Ishikawa (cell line): ENCODE results near the gene RELT.

Experiments used
- CEBPB ChIP-seq: IDR thresholded peaks from 2 replicates; pipeline ENCODE4 v1.6.1; 2012
- CREB1 ChIP-seq: IDR thresholded peaks from 2 replicates; pipeline ENCODE4 v1.6.1; 2012; ENCODE audit warnings: low read depth
- EGR1 ChIP-seq: IDR thresholded peaks from 2 replicates; pipeline ENCODE4 v1.6.1; 2012
- EP300 ChIP-seq: IDR thresholded peaks from 2 replicates; pipeline ENCODE4 v1.6.1; 2012; ENCODE audit warnings: borderline replicate concordance
- FOXM1 ChIP-seq: IDR thresholded peaks from 2 replicates; pipeline ENCODE4 v1.6.1; 2012; ENCODE audit warnings: low read depth, borderline replicate concordance
- MAX ChIP-seq: IDR thresholded peaks from 2 replicates; pipeline ENCODE4 v1.6.1; 2012
- NFIC ChIP-seq: IDR thresholded peaks from 2 replicates; pipeline ENCODE4 v1.6.1; 2012
- RAD21 ChIP-seq: IDR thresholded peaks from 2 replicates; pipeline ENCODE4 v1.6.1; 2012; ENCODE audit warnings: low read depth
- REST ChIP-seq: IDR thresholded peaks from 2 replicates; pipeline ENCODE4 v1.6.1; 2012; ENCODE audit warnings: low read depth, mild to moderate bottlenecking
- TAF1 ChIP-seq: IDR thresholded peaks from 2 replicates; pipeline ENCODE4 v1.6.1; 2012; ENCODE audit warnings: low read depth, mild to moderate bottlenecking
- TCF12 ChIP-seq: IDR thresholded peaks from 2 replicates; pipeline ENCODE4 v1.6.1; 2012; ENCODE audit warnings: low read depth
- TEAD4 ChIP-seq: IDR thresholded peaks from 2 replicates; pipeline ENCODE4 v1.6.1; 2012
- USF1 ChIP-seq: IDR thresholded peaks from 2 replicates; pipeline ENCODE4 v1.6.1; 2012
- YY1 ChIP-seq: IDR thresholded peaks from 2 replicates; pipeline ENCODE4 v1.6.1; 2012; ENCODE audit warnings: low read depth
- ZBTB7A ChIP-seq: IDR thresholded peaks from 2 replicates; pipeline ENCODE4 v1.6.1; 2012; ENCODE audit warnings: low read depth

The RELT gene

GRCh38 chr11:73376160-73376802, at the start of gene RELT:
Gene RELT, plus strand, starts transcription at chr11:73376399. Its CDS starts 12,738 bp downstream, at chr11:73389137.
- TF ChIP-seq TAF1: peak; percentile 81
- TF ChIP-seq TCF12: no peak; the same call in 1 of the 2 replicates
- TF ChIP-seq EGR1: peak; percentile 74
- TF ChIP-seq TEAD4: peak; percentile 22; the same call in 1 of the 2 replicates
- no peak for TF ChIP-seq REST
- peak; percentile 71; the same call in 1 of the 2 replicates for TF ChIP-seq CREB1
- no peak for TF ChIP-seq FOXM1
- peak; percentile 77 for TF ChIP-seq ZBTB7A
- TF ChIP-seq MAX: no peak; the same call in none of the 2 replicates
- no peak; the same call in 1 of the 2 replicates for TF ChIP-seq USF1
- TF ChIP-seq CEBPB: no peak
- peak; percentile 61; the same call in 1 of the 2 replicates for TF ChIP-seq RAD21
- TF ChIP-seq YY1: 0 out of 2 replicates have a peak, but pooled peaks have one; percentile 6
- TF ChIP-seq NFIC: no peak
- TF ChIP-seq EP300: 0 out of 2 replicates have a peak, but pooled peaks have one; percentile 9

- TF ChIP-seq MAX (peak; percentile 55; the same call in 1 of the 2 replicates), CEBPB (no peak), NFIC (no peak; the same call in 1 of the 2 replicates)
These were observed 49.0 kb upstream of the RELT start for GRCh38 chr11:73326929-73327811.

GRCh38 chr11:73327812-73328364, 48.3 kb upstream of the RELT start:
- TF ChIP-seq TEAD4 (no peak), ZBTB7A (no peak), YY1 (no peak), RAD21 (no peak), REST (no peak), MAX (no peak), EGR1 (no peak), CREB1 (no peak), FOXM1 (no peak), TCF12 (no peak), EP300 (no peak), NFIC (no peak), USF1 (no peak), TAF1 (no peak), CEBPB (no peak)

- no peak for TF ChIP-seq USF1
- 0 out of 2 replicates have a peak, but pooled peaks have one; percentile 15 for TF ChIP-seq EGR1
- TF ChIP-seq RAD21: peak; percentile 44; the same call in 1 of the 2 replicates
These were observed 45.6 kb upstream of the RELT start for GRCh38 chr11:73330569-73331093.
